ENCODE measurements around the gene NIPAL1. TPM values are rescaled to one million over a fixed set of nuclear protein-coding genes. Genes with fewer than 3 reads are reported as not detected.

The NIPAL1 gene
- total RNA-seq (2014; rRNA removed): 5.9 and 7.3 TPM in 2 replicates
- percentile 65 among the genes with signal in this experiment for Bru-seq, nascent RNA
- BruChase-seq, experiment 1, labeled RNA remaining after a 6-hour chase: percentile 66 among the genes with signal in this experiment
- BruChase-seq, experiment 2, labeled RNA remaining after a 2-hour chase: percentile 65 among the genes with signal in this experiment
- long read RNA-seq, full-length matches to known transcripts: 22 of 31 reads
- long read RNA-seq, partial matches to known transcripts: 1 of 31 reads
- long read RNA-seq, other reads (novel, unspliced or antisense): 8 of 31 reads

GRCh38 chr4:48016141-48017107 is at the start of gene NIPAL1, which contains the start of gene CNGA1:
TSS of gene NIPAL1 (plus strand) at chr4:48016772. CDS start at chr4:48016840, 68 bp downstream.
TSS of gene CNGA1 (minus strand) at chr4:48016681. CDS start at chr4:47952689, 63,992 bp downstream.
- Histone ChIP-seq H3K9me3 (ENCODE audit: low read length) (no peaks in the 10 kb centered on the region), H3K36me3 (ENCODE audit: low read depth, low read length) (no peaks in the 10 kb centered on the region), H3K79me2 (ENCODE audit: low read length) (peaks cover 29% of the 10 kb centered on the region), H3K27ac (ENCODE audit: low read length) (peak within 1 kb of the TSS; percentile 96), H3F3A (ENCODE audit: low read length, unreplicated experiment) (no peaks in the 10 kb centered on the region), H4K20me1 (ENCODE audit: low read length) (no peaks in the 10 kb centered on the region), H3K27me3 (ENCODE audit: low read length) (no peaks in the 10 kb centered on the region), H3K4me2 (ENCODE audit: low read length) (peak within 1 kb of the TSS; percentile 91), H2AFZ (ENCODE audit: low read length) (peak within 1 kb of the TSS; percentile 88), H3K9me2 (replicated peaks; ENCODE audit: low read length) (no peaks in the 10 kb centered on the region), H3K4me1 (ENCODE audit: insufficient read depth, low read length) (peaks cover 19% of the 10 kb centered on the region), H3K4me3 (ENCODE audit: low read length) (peak within 1 kb of the TSS; percentile 83), H3K9ac (ENCODE audit: low read length) (peak within 1 kb of the TSS; percentile 96)
- POLR2A ChIA-PET (ENCODE audit: unreplicated experiment): no interaction called here
- CTCF ChIA-PET: no interaction called here
- ATAC-seq (peak; percentile 83), DNase-seq (peak; percentile 90)
- intact Hi-C loops (cut with micrococcal nuclease): loop anchor here (1.0 to 5.0 kb wide), 2 partner anchors 71 to 89 kb away; no protein-coding TSS in a partner anchor
- TSS peak; percentile 60 for BruUV-seq (replicated peaks)
- TF ChIP-seq CTCF (conservative IDR thresholded peaks at IDR 0.05; ENCODE audit: low read depth, low read length): peak; percentile 43; the same call in 1 of the 2 replicates
- TF ChIP-seq EZH2phosphoT487 (IDR thresholded peaks at IDR 0.05; ENCODE audit: borderline replicate concordance, low read length): no peak

DNA sequence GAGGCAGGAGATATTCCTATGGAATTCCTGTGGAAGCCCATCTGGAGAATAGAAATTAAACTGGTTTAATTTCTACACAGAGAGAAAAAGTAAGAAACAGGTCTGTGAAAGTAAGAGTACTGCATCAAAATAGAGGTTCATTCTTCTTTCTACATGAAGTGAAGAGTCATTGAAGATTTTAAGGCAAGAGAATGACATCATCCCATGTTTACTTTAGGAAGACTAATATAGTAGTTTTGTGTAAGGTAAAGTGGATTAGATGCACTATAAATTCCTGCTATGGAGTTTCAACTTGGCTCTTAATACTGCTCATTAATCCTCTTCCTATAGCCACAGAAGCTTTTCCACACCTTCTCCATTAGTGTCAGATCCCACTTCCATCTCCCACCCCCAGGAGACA is 47.7 kb upstream of the NIPAL1 start:
- ChIA-PET POLR2A (ENCODE audit: unreplicated experiment) (no interaction called here), CTCF (no interaction called here)
- Histone ChIP-seq H3K9ac (ENCODE audit: low read length) (no peak overlapping the region), H4K20me1 (ENCODE audit: low read length) (no peaks in the 10 kb centered on the region), H3F3A (ENCODE audit: low read length, unreplicated experiment) (no peaks in the 10 kb centered on the region), H3K4me1 (ENCODE audit: insufficient read depth, low read length) (no peaks in the 10 kb centered on the region; the same call in 1 of the 2 replicates), H3K79me2 (ENCODE audit: low read length) (no peaks in the 10 kb centered on the region), H3K9me3 (ENCODE audit: low read length) (no peaks in the 10 kb centered on the region), H3K9me2 (replicated peaks; ENCODE audit: low read length) (no peaks in the 10 kb centered on the region), H3K4me2 (ENCODE audit: low read length) (no peak overlapping the region), H3K27ac (ENCODE audit: low read length) (no peak overlapping the region), H3K27me3 (ENCODE audit: low read length) (no peaks in the 10 kb centered on the region), H2AFZ (ENCODE audit: low read length) (no peak overlapping the region), H3K36me3 (ENCODE audit: low read depth, low read length) (no peaks in the 10 kb centered on the region), H3K4me3 (ENCODE audit: low read length) (no peak overlapping the region)
- DNase-seq (peak; percentile 26), ATAC-seq (peak; percentile 43)
- BruUV-seq (replicated peaks): no TSS peak
- intact Hi-C loops (cut with micrococcal nuclease): no loop called here
- no peak for TF ChIP-seq EZH2phosphoT487 (IDR thresholded peaks at IDR 0.05; ENCODE audit: borderline replicate concordance, low read length)

- POLR2A ChIA-PET (ENCODE audit: unreplicated experiment): no interaction called here
- no peaks in the 10 kb centered on the region; the same call in 1 of the 2 replicates for H3K4me1 ChIP-seq (ENCODE audit: insufficient read depth, low read length)
- BruUV-seq (replicated peaks): no TSS peak
Observed at GRCh38 chr4:47972181-47972580, 44.4 kb upstream of the NIPAL1 start.

More at GRCh38 chr4:47972181-47972580, 44.4 kb upstream of the NIPAL1 start:
- H3K9ac ChIP-seq (ENCODE audit: low read length): no peak overlapping the region
- no peaks in the 10 kb centered on the region for H3K9me2 ChIP-seq (replicated peaks; ENCODE audit: low read length)
- no peak overlapping the region for H3K4me2 ChIP-seq (ENCODE audit: low read length)
- intact Hi-C loops (cut with micrococcal nuclease): no loop called here
- no peak for TF ChIP-seq CTCF (conservative IDR thresholded peaks at IDR 0.05; ENCODE audit: low read depth, low read length)
- CTCF ChIA-PET: no interaction called here
- DNase-seq (no peak), ATAC-seq (no peak)
- no peaks in the 10 kb centered on the region for H3K36me3 ChIP-seq (ENCODE audit: low read depth, low read length)
- H3F3A ChIP-seq (ENCODE audit: low read length, unreplicated experiment): no peaks in the 10 kb centered on the region
- H3K9me3 ChIP-seq (ENCODE audit: low read length): no peaks in the 10 kb centered on the region
- H2AFZ ChIP-seq (ENCODE audit: low read length): no peak overlapping the region
- H3K27ac ChIP-seq (ENCODE audit: low read length): no peak overlapping the region
- H3K4me3 ChIP-seq (ENCODE audit: low read length): no peak overlapping the region
- H3K27me3 ChIP-seq (ENCODE audit: low read length): no peaks in the 10 kb centered on the region
- H4K20me1 ChIP-seq (ENCODE audit: low read length): no peaks in the 10 kb centered on the region
- H3K79me2 ChIP-seq (ENCODE audit: low read length): no peaks in the 10 kb centered on the region

Measured in PC-3 (cell line).